ENCODE measurements around the gene GPR21.

The GPR21 gene

GRCh38 chr9:122998448-122998847 lies 35.0 kb upstream of the GPR21 start:
- no peak for TF ChIP-seq CTCF (IDR thresholded peaks at IDR 0.05; ENCODE audit: low read length, missing control alignments)
- DNase-seq (ENCODE audit: low read depth), result no peak
- no peak overlapping the region for H3K4me3 ChIP-seq (replicated peaks; ENCODE audit: low read depth, low read length)

- peak; percentile 13 for DNase-seq (ENCODE audit: low read depth)
- no peak for TF ChIP-seq CTCF (IDR thresholded peaks at IDR 0.05; ENCODE audit: low read length, missing control alignments)
- no peak overlapping the region for H3K4me3 ChIP-seq (replicated peaks; ENCODE audit: low read depth, low read length)
These were observed 32.9 kb upstream of the GPR21 start for GRCh38 chr9:123000371-123001068.

GRCh38 chr9:123002754-123003153 lies 30.7 kb upstream of the GPR21 start:
- DNase-seq (ENCODE audit: low read depth), result peak; percentile 91
- no peak for TF ChIP-seq CTCF (IDR thresholded peaks at IDR 0.05; ENCODE audit: low read length, missing control alignments)
- H3K4me3 ChIP-seq (replicated peaks; ENCODE audit: low read depth, low read length), result peak overlapping the region; percentile 36

GRCh38 chr9:123003466-123003865 lies 30.0 kb upstream of the GPR21 start:
- no peak overlapping the region for H3K4me3 ChIP-seq (replicated peaks; ENCODE audit: low read depth, low read length)
- peak; percentile 67 for DNase-seq (ENCODE audit: low read depth)

GRCh38 chr9:123005964-123006363 lies 27.5 kb upstream of the GPR21 start:
- no peak overlapping the region for H3K4me3 ChIP-seq (replicated peaks; ENCODE audit: low read depth, low read length)
- TF ChIP-seq CTCF (IDR thresholded peaks at IDR 0.05; ENCODE audit: low read length, missing control alignments), result no peak
- peak; percentile 3 for DNase-seq (ENCODE audit: low read depth)

More at GRCh38 chr9:123003466-123003865, 30.0 kb upstream of the GPR21 start:
- TF ChIP-seq CTCF (IDR thresholded peaks at IDR 0.05; ENCODE audit: low read length, missing control alignments), result no peak

GRCh38 chr9:123007269-123007668 lies 26.2 kb upstream of the GPR21 start:
- DNase-seq (ENCODE audit: low read depth), result no peak
- no peak for TF ChIP-seq CTCF (IDR thresholded peaks at IDR 0.05; ENCODE audit: low read length, missing control alignments)
- H3K4me3 ChIP-seq (replicated peaks; ENCODE audit: low read depth, low read length), result no peak overlapping the region

- DNase-seq (ENCODE audit: low read depth), result no peak
- no peak for TF ChIP-seq CTCF (IDR thresholded peaks at IDR 0.05; ENCODE audit: low read length, missing control alignments)
- no peak overlapping the region for H3K4me3 ChIP-seq (replicated peaks; ENCODE audit: low read depth, low read length)
These were observed 24.6 kb upstream of the GPR21 start for GRCh38 chr9:123008909-123009308.

Measured in fibroblast of pulmonary artery (primary cell).